IPS-20b (cell line): ENCODE measurements around the gene TMEM174.
"Not testable (repeated sequence)": the region's sequence is repeated elsewhere in the genome, so short reads cannot be mapped to it uniquely, and the experiment has no call there.

ENCODE experiments used
- H3K27ac ChIP-seq: one replicate; pipeline ENCODE4 v1.5.1; 2013; ENCODE audit warnings: low read length
- H3K27me3 ChIP-seq: 2 replicates; pipeline ENCODE4 v1.6.1; 2013; ENCODE audit warnings: mild to moderate bottlenecking, low read length, inconsistent platforms; ENCODE audit not compliant: insufficient read depth
- H3K36me3 ChIP-seq: 2 replicates; pipeline ENCODE4 v1.6.1; 2013; ENCODE audit warnings: low read depth, mild to moderate bottlenecking, inconsistent platforms, low read length, moderate library complexity; ENCODE audit not compliant: insufficient read depth
- H3K4me1 ChIP-seq: 2 replicates; pipeline ENCODE4 v1.6.1; 2013; ENCODE audit warnings: mild to moderate bottlenecking, control low read depth, inconsistent platforms, low read length, moderate library complexity; ENCODE audit not compliant: insufficient read depth
- H3K4me3 ChIP-seq: 2 replicates; pipeline ENCODE4 v1.5.1; 2013; ENCODE audit warnings: mild to moderate bottlenecking, low read length, inconsistent platforms
- H3K9ac ChIP-seq: 2 replicates; pipeline ENCODE4 v1.6.1; 2013; ENCODE audit warnings: low read depth, mild to moderate bottlenecking, inconsistent platforms, low read length, moderate library complexity
- H3K9me3 ChIP-seq: 2 replicates; pipeline ENCODE4 v1.6.1; 2013; ENCODE audit warnings: mild to moderate bottlenecking, low read depth, low read length, inconsistent platforms; ENCODE audit not compliant: insufficient read depth

The TMEM174 gene

DNA sequence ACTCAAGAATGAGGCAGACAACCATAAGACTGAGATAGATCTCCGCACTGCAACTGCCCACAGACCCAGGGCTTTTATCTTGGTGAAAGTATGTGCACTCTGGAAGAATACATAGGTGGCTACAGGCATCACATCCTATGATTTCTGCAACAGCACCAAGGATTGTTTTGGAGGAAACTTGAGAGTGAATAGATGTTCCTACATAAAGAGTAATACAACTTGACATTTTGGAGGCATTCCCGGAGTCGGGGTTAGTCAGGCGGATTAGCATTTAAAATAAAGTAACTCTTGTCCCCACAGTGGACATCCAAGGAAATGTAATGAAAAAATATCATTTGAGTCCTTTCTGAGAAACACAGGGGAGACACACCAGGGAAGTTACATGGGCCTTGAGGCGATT, 26.7 kb downstream of the TMEM174 start:
- Histone ChIP-seq H3K9ac (no peak overlapping the region), H3K36me3 (no peaks in the 10 kb centered on the region), H3K27ac (no peak overlapping the region), H3K27me3 (peaks cover 10% of the 10 kb centered on the region), H3K4me3 (no peak overlapping the region), H3K9me3 (no peaks in the 10 kb centered on the region), H3K4me1 (peaks cover 3% of the 10 kb centered on the region; the same call in 1 of the 2 replicates)

DNA sequence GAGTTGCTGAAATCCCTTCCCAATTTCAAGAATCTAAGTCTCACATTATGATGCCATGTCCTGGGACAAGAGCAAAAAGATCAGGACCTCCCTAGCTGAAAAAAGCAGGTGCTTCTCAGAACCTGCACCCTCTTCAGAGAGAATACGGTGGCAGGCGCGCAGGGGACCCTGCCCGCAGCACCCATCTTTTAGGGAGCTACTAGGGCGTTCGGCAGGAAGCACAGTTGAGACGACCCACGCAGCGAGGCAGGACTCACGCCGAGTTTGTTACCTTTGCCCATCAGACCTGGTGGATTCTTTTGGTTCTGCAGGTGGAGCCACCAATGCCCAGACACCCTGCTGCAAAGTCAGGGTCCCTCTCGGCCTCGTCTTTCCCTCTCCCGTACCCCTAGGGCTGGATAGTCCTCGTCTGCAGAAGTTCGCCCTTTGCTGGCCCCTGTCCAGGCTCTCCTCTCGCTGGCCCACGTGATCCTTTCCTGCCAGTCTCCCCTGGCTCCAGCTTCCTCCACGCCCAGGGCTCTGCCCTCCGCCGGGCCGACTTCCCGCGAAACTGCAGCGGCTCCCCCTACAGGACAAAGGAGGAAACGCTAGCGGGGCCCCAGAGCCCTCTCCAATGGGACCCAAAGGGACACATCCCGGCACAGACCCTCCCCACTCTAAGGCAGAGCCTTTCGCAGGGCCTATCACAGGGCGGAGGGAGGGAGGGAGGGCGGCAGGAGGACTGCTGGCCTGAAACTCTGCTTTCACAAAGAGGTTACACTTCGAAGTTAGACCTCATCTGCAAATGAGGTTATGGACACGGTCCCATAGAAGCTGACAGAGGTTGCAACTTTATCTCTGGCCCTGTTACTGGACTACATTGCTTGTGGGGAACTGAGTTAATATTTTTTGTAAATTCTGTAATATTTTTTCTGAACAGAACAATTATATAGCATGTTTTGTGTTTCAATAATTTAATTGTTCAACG, 28.8 kb downstream of the TMEM174 start:
- no peak overlapping the region for H3K4me3 ChIP-seq
- no peak overlapping the region for H3K27ac ChIP-seq
- H3K4me1 ChIP-seq = peaks cover 3% of the 10 kb centered on the region; the same call in 1 of the 2 replicates
- peaks cover 13% of the 10 kb centered on the region for H3K27me3 ChIP-seq
- H3K36me3 ChIP-seq = no peaks in the 10 kb centered on the region
- H3K9ac ChIP-seq = no peak overlapping the region
- H3K9me3 ChIP-seq = no peaks in the 10 kb centered on the region

- peaks cover 3% of the 10 kb centered on the region; the same call in 1 of the 2 replicates for H3K4me1 ChIP-seq
- H3K4me3 ChIP-seq = no peak overlapping the region
- H3K36me3 ChIP-seq = no peaks in the 10 kb centered on the region
- H3K27me3 ChIP-seq = peaks cover 13% of the 10 kb centered on the region
- H3K27ac ChIP-seq = no peak overlapping the region
- no peaks in the 10 kb centered on the region for H3K9me3 ChIP-seq
- no peak overlapping the region for H3K9ac ChIP-seq
Measured at GRCh38 chr5:73204332-73204731, 31.3 kb downstream of the TMEM174 start.

DNA sequence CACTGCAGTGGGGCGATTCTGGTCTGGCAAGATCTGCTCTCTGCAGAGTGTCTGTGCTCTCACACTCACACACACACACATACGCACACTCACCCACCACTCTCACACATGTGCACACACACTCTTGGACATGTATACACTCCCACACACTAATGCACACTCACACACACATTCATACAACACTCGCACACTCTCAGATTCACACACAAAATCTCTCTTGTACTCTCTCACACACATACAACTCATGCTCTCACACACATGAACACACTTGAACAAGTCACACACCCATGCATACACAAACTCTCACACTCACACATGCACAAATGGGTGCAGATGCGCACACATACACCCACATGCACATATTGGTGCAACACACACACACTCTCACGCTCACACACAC, 31.7 kb downstream of the TMEM174 start:
- Histone ChIP-seq H3K27ac (no peak overlapping the region), H3K36me3 (no peaks in the 10 kb centered on the region), H3K9ac (no peak overlapping the region), H3K9me3 (no peaks in the 10 kb centered on the region), H3K4me1 (peaks cover 3% of the 10 kb centered on the region; the same call in 1 of the 2 replicates), H3K27me3 (peaks cover 13% of the 10 kb centered on the region), H3K4me3 (no peak overlapping the region)

- no peak overlapping the region for H3K4me3 ChIP-seq
- H3K27ac ChIP-seq = no peak overlapping the region
- H3K27me3 ChIP-seq = peaks cover 13% of the 10 kb centered on the region
- no peak overlapping the region for H3K9ac ChIP-seq
- H3K36me3 ChIP-seq = no peaks in the 10 kb centered on the region
- H3K9me3 ChIP-seq = no peaks in the 10 kb centered on the region
- H3K4me1 ChIP-seq = peaks cover 3% of the 10 kb centered on the region; the same call in 1 of the 2 replicates
Measured at GRCh38 chr5:73205305-73205704, 32.3 kb downstream of the TMEM174 start.

DNA sequence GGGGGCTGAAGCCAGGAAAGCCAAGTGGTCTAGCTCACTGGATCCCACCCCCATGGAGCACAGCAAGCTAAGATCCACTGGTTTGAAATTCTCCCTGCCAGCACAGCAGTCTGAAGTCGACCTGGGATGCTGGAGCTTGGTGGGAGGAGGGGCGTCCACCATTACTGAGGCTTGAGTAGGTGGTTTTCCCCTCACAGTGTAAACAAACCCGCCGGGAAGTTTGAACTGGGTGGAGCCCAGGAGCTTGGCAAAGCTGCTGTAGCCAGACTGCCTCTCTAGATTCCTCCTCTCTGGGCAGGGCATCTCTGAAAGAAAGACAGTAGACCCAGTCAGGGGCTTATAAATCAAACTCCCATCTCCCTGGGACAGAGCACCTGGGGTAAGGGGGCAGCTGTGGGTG, 34.2 kb downstream of the TMEM174 start:
- not testable (repeated sequence) for H3K27me3 ChIP-seq, H3K27ac ChIP-seq, H3K9me3 ChIP-seq, H3K36me3 ChIP-seq, H3K4me1 ChIP-seq, H3K9ac ChIP-seq, H3K4me3 ChIP-seq

DNA sequence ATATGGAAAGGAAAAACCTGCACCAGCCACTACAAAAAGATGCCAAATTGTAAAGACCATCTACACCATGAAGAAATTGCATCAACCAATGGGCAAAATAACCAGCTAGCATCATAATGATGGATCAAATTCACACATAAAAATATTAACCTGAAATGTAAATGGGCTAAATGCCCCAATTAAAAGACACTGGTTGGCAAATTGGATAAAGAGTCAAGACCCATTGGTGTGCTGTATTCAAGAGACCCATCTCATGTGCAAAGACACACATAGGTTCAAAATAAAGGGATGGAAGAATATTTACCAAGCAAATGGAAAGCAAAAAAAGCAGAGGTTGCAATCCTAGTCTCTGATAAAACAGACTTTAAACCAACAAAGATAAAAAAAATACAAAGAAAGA, 36.1 kb downstream of the TMEM174 start:
- not testable (repeated sequence) for H3K36me3 ChIP-seq, H3K9me3 ChIP-seq, H3K4me1 ChIP-seq, H3K27ac ChIP-seq, H3K9ac ChIP-seq, H3K4me3 ChIP-seq
- H3K27me3 ChIP-seq = peaks cover 13% of the 10 kb centered on the region

GRCh38 chr5:73212693-73213092, 39.7 kb downstream of the TMEM174 start:
- Histone ChIP-seq H3K27me3 (peaks cover 44% of the 10 kb centered on the region), H3K4me1 (peaks cover 23% of the 10 kb centered on the region)
- H3K36me3 ChIP-seq, H3K27ac ChIP-seq, H3K4me3 ChIP-seq, H3K9me3 ChIP-seq, H3K9ac ChIP-seq: not testable (repeated sequence)

- H3K27me3 ChIP-seq = peaks cover 53% of the 10 kb centered on the region
Measured at GRCh38 chr5:73213566-73213998, 40.6 kb downstream of the TMEM174 start.

GRCh38 chr5:73214306-73214705, 41.3 kb downstream of the TMEM174 start:
- H3K36me3 ChIP-seq = no peaks in the 10 kb centered on the region

More at GRCh38 chr5:73213566-73213998, 40.6 kb downstream of the TMEM174 start:
- H3K9me3 ChIP-seq = no peaks in the 10 kb centered on the region
- peaks cover 23% of the 10 kb centered on the region for H3K4me1 ChIP-seq
- no peaks in the 10 kb centered on the region for H3K36me3 ChIP-seq
- no peak overlapping the region for H3K9ac ChIP-seq
- H3K27ac ChIP-seq = no peak overlapping the region
- H3K4me3 ChIP-seq = no peak overlapping the region

GRCh38 chr5:73214996-73215395, 42.0 kb downstream of the TMEM174 start:
- Histone ChIP-seq H3K4me1 (peaks cover 23% of the 10 kb centered on the region), H3K4me3 (peak overlapping the region; percentile 74; the same call in 1 of the 2 replicates), H3K27ac (no peak overlapping the region), H3K27me3 (peaks cover 61% of the 10 kb centered on the region), H3K36me3 (no peaks in the 10 kb centered on the region), H3K9me3 (no peaks in the 10 kb centered on the region), H3K9ac (no peak overlapping the region)

More at GRCh38 chr5:73214306-73214705, 41.3 kb downstream of the TMEM174 start:
- Histone ChIP-seq H3K27ac (no peak overlapping the region), H3K4me1 (peaks cover 23% of the 10 kb centered on the region), H3K4me3 (no peak overlapping the region), H3K27me3 (peaks cover 57% of the 10 kb centered on the region), H3K9ac (no peak overlapping the region), H3K9me3 (no peaks in the 10 kb centered on the region)

DNA sequence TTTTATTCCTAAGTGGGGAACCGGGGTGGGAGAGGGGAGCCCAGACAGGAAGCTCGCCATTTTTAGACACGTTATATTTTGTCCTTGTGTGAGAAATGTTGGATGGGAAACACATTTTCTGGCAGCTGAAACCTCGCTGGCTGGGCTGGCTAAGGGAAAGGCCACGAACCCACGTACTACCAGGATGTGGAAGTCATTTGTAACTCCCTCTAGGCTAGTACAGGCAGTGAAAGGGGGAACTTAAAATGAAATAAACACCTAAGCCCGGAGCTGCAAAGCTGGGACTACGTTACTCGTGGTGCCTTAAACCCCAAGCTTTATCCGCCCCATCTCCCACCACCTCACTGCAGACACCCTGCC, 42.5 kb downstream of the TMEM174 start:
- Histone ChIP-seq H3K36me3 (no peaks in the 10 kb centered on the region), H3K4me1 (peaks cover 23% of the 10 kb centered on the region), H3K27me3 (peaks cover 66% of the 10 kb centered on the region), H3K27ac (no peak overlapping the region), H3K9me3 (no peaks in the 10 kb centered on the region), H3K4me3 (peak overlapping the region; percentile 74), H3K9ac (peak overlapping the region; percentile 36; the same call in 1 of the 2 replicates)
